Astrocyte of the spinal cord (primary cell): ENCODE results near the gene KCNK5.

Source experiments
- DNase-seq: peaks from one replicate; pipeline ENCODE4 v3.0.0; 2011; ENCODE audit warnings: low read depth, low spot score
- H3K4me3 ChIP-seq: 2 replicates; pipeline ENCODE4 v1.5.1; 2011; ENCODE audit warnings: low read depth, mild to moderate bottlenecking, low read length, moderate library complexity
- CTCF ChIP-seq: IDR thresholded peaks from 2 replicates; pipeline ENCODE4 v1.5.1; 2012; ENCODE audit warnings: low read depth, mild to moderate bottlenecking, low read length, inconsistent platforms
- in situ Hi-C: cut with HindIII; loops from 2 replicates; pipeline ENCODE4 v1.10.0; 2017; ENCODE audit warnings: low sequenced_read_pairs

Gene KCNK5

GRCh38 chr6:39225946-39226437 is 3.3 kb downstream of the KCNK5 start:
- no peak for TF ChIP-seq CTCF
- in situ Hi-C loops = no loop called here
- DNase-seq = no peak
- H3K4me3 ChIP-seq = no peak overlapping the region

- no peak for DNase-seq
- in situ Hi-C loops = no loop called here
- H3K4me3 ChIP-seq = no peak overlapping the region
- no peak for TF ChIP-seq CTCF
Observed at GRCh38 chr6:39225543-39225942, 3.7 kb downstream of the KCNK5 start.

GRCh38 chr6:39224523-39225182 is 4.6 kb downstream of the KCNK5 start:
- no peak overlapping the region for H3K4me3 ChIP-seq
- in situ Hi-C loops = no loop called here
- no peak for DNase-seq
- no peak for TF ChIP-seq CTCF

GRCh38 chr6:39224011-39224410 is 5.3 kb downstream of the KCNK5 start:
- in situ Hi-C loops = no loop called here
- no peak for DNase-seq
- TF ChIP-seq CTCF = no peak

GRCh38 chr6:39223555-39223954 is 5.7 kb downstream of the KCNK5 start:
- no peak for TF ChIP-seq CTCF
- H3K4me3 ChIP-seq = no peak overlapping the region
- in situ Hi-C loops = no loop called here
- DNase-seq = no peak

More at GRCh38 chr6:39224011-39224410, 5.3 kb downstream of the KCNK5 start:
- no peak overlapping the region for H3K4me3 ChIP-seq

- DNase-seq = no peak
- no peak for TF ChIP-seq CTCF
- H3K4me3 ChIP-seq = no peak overlapping the region
- in situ Hi-C loops = no loop called here
Observed at GRCh38 chr6:39223061-39223460, 6.2 kb downstream of the KCNK5 start.
